Measurements from ENCODE around the gene GSDMA.

GSDMA gene

DNA sequence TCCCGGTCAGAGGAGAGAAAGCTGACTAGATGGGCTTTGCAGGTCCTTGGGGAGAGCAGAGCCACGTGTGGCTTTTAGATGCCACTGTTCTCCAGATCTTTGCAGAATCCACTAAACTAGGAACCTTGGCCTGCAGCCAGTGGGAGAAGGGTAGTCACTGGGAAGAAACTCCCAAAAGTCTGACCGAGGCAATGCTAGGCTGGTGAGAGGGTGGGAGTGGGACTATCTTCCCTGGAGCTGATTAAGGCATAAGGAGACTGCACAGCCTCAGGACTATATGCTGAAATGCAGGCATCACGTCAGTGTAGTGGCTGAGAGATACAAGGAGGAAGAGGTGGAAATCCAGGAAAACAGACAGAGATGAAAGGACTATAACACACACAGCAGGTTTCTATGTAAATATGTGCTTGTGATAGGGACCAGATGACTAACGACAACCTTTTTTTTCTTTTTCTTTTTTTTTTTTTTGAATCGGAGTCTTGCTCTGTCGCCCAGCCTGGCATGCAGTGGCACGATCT is 2.2 kb upstream of the GSDMA start:
- DNase-seq (ENCODE audit: low spot score), result no peak

DNA sequence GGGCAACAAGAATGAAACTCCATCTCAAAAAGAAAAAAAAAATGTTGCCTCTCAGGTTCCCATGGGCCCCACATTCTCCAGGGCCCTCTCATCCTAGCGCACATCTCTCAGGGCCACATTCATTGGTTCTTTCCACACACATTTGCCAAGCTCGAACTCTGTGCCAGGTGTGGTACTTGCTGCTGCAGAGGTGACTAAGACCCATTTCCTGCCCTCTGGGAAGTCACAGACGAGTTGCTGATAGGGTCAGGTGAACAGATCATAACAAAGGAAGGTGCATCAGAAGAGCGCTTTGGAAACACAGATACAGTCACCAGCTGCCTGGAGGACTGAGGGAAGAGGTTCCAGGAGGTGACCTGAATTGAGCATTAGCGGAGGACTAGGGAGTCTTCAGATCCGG is 1.0 kb downstream of the GSDMA start:
- no peak for DNase-seq (ENCODE audit: low spot score)

DNA sequence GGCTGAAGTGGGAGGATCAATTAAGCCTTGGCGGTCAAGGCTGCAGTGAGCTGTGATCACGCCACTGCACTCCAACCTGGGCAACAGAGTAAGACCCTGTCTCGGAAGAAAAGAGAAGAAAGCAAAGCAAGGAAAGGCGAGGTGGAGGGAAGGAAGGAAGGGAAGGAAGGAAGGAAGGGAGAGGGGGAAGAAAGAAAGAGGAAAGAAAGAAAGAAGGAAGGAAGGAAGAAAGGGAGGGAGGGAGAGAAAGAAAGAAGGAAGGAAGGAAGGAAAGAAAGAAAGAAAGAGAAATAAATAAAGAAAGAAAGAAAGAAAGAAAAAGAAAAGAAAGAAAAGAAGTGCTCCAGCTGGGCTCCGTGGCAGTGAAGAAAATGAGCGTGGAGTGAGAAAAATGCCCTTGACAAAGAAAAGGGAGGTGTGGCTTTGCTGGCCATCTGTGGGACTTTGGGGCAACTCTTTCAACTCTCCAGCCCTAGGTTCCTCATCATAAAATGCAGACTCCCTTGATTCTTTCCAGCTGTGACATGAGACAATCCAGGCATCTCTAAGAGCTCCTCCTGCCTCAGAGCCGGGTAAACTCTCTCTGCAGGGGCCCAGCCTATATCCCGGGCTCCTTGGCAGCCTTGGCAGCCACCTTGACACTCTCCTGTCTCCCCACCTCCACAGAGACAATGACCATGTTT is 2.4 kb downstream of the GSDMA start:
- DNase-seq (ENCODE audit: low spot score), result no peak

DNA sequence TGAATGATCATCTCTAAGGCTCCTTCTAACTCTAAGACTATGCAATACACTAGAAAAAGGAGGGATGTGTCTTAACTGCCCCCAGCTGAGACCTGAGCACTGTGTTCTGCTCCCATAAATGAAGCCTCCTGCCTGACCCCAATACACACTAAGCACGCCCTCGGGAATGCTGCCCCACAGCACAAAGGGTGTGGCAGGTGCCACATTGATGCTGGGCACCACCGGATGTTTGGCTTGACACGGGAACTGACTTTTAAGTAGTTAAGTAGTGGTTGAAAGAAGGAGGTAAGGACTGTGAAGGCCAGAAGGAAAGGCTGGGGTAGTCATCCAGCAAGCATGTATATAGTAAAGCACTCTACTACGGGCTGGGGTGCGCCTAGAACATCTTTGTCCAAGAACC is 4.0 kb downstream of the GSDMA start:
- no peak for DNase-seq (ENCODE audit: low spot score)

DNA sequence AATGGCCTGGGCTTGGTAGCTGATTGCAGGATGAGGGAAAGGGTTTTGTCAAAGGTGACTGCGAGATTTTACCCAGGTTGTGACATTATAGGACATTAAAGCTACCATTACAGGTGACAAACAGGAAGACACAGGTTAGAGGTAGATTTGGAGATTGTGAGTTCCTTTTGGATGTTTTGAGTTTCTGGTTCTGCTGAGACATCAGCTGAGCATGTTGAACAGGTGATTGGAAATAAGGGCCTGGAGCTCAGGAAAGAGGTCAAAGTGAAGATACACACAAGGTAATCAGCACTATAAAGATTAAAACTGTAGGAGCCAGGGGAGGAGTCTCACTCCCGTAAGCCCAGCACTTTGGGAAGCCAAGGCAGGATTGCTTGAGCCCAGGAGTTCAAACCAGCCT is 6.0 kb downstream of the GSDMA start:
- DNase-seq (ENCODE audit: low spot score), result no peak

DNA sequence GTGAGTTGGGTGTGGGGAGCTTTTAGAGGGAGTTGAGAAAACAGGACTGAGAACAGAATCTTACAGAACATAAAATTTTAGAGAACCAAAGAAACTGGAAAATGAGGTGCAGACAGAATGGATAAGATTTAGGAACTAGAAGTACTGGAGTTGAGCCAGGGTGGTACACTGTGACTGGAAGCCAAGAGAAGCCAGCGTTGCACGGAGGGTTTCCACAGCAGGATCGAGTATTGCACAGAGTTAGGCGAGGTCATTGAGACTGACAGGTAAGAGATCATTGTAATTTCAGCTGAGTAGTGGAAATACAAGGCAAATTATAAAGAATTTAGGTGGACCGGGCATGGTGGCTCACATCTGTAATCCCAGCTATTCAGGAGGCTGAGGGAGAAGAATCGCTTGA is 6.6 kb downstream of the GSDMA start:
- DNase-seq (ENCODE audit: low spot score), result no peak

DNA sequence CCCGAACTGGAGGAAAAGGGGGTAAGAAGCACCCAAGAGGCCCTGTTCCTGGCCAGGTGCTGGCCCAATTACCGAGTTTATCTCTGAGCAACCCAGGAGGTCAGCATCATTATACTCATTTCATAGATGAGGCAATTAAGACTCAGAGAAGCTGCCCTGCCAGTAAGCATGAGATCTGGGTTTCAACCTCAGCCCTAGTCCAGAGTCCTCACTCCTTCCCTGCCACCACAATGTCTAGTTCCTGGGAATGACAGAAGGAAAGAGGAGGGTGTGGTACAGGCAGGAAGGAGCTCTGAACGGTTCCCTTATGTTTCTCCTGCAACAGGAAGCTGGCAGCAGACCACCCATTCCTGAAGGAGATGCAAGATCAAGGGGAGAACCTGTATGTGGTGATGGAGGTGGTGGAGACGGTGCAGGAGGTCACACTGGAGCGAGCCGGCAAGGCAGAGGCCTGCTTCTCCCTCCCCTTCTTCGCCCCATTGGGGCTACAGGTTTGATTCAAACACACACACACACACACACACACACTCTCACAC is 7.4 kb downstream of the GSDMA start:
- DNase-seq (ENCODE audit: low spot score), result no peak

DNA sequence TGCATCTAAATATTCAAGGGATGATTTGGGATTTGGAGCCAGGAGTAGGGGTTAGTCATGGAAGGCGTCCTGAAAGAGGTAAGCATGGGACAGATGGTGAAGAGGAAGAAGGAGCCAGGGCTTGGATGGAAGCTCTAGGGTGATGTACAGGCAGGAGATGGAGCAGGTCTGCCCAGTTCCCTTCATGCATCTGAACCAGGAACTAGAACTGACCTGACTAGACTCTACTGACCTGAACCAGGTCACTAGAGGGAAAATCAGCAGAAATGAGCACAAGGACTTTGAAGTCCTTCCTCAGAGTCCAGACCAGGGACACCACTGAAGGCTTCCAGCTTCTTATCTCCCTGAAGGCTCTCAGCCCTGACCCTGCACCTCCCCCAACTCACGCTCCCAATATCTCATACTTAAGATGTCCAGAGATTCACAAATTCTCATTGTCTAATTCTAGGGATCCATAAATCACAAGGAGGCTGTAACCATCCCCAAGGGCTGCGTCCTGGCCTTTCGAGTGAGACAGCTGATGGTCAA is 8.3 kb downstream of the GSDMA start:
- DNase-seq (ENCODE audit: low spot score), result no peak

DNA sequence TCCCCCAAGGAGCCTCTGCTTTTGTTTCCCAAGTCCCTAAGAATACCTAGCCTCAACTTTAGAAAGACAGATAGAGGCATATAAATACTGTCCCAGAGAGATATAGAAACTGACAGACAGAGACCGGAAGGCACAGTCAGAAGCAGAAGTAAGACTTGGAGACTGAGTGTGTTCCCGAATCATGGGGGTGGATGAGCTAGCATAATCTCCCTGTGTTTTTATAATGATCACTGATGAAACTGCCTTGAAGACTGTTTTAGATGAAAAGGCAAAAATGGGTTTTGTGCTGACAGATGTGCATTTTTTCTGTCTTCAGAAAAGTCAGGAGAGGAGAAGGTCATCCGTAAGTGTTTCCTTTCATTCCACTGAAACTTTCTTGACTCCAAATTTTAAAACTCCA is 9.5 kb downstream of the GSDMA start:
- DNase-seq (ENCODE audit: low spot score), result no peak

DNA sequence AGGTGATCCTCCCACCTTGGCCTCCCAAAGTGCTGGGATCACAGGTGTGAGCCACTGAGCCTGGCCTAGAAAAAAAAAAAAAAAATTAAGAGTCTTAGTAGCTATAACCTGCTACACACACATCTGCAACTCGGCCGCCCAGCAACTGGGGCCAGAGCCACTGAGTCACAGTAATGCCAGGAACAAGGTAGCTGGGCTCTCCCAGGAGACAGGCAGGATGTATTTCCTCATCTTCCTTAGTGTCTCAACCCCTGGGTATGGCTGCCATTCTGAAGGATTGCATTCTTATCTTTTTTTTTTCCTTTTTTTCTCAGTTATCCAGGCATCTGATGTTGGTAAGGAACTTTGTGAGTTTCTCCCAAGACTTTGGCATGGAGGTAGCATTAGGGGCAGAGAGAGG is 10.7 kb downstream of the GSDMA start:
- DNase-seq (ENCODE audit: low spot score), result no peak

DNA sequence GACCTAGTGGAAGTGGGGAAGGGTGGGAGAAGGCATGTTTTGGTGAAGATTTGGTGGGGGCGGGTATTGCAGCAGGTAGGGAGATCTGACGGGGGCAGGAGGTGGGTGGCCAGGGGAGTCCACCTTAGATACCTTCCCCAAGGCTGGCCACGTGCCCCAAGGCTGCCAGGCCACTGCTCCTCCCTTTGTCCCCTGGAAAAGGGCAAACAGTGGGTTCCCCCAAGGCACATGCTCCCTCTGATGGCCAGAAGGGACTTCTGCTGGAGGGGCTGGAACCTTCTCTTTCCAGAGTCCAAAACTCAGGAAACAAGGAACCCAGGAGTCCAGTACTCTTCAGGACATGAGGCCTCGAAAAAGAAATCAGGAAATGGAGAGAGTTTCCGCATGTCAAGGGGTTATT is 11.6 kb downstream of the GSDMA start:
- no peak for DNase-seq (ENCODE audit: low spot score)

DNA sequence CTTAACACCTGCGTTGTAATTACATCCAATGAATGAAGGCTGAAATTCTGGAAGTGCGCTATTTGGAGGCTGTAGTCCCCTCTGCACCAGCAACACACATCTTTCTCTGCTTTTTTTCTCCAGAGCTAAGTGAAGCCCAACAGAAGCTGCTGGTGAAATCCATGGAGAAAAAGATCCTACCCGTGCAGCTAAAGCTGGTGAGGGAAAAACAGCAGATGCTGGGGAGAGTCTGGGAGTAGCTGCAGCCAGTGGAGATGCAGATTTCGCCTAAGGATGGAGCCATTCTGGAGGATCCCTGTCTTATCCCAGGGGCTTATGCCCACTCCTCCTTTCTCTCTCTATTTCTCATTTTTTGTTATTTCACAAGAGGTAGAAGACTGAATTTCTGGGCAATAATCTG is 13.0 kb downstream of the GSDMA start:
- no peak for DNase-seq (ENCODE audit: low spot score)

DNA sequence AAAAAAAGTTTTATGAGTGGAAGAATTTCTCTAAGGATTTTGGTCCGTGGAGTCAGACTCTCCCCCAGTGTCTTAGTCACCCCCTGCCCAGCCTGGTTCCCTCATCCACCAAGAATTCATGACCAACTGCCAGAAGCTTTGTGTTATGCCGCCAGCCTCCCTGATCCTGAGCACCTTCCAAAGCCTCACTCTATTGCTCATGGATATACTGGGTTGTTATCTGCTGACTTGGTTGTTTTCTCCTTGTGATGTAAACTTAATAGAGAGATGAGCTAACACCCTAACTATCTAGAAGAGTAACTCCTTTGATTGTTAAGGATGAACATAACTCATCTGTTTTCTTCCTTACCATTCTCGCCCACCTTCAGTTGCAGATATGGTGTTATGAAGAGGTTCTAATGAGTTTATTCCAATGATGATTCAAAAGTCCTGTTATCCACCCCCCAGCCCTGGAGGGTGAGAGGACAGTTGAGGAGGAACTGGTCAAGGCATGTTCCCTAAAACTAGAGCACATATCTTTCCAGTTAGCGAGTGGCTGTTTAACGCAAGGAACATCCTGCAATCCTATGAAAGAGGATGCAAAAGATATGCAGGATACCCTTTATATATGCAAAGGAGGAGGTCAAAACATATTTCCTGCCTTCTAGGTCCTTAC is 16.3 kb downstream of the GSDMA start:
- peak; percentile 65 for DNase-seq (ENCODE audit: low spot score)

DNA sequence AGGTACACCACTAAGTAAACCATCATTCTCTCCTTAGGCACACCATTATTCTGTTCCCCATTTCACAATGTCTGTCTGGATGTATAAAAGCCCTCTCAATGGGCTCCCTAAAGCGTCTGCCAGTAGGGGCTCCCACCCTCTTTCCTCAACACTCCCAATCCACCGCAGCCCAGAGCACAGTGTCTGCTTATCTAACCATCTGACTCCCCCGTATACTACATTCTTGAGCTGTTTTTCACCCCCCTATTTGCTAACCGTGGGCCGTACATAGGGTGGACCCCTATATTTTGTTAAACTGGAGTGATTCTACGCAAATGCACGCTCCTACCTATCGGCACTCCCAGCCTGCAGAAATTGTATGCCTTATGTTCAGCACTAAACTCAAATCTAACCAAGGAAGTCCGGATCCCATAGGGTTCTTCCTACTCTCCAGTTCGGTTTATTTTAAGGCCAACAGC is 17.1 kb downstream of the GSDMA start:
- DNase-seq (ENCODE audit: low spot score), result peak; percentile 17

DNA sequence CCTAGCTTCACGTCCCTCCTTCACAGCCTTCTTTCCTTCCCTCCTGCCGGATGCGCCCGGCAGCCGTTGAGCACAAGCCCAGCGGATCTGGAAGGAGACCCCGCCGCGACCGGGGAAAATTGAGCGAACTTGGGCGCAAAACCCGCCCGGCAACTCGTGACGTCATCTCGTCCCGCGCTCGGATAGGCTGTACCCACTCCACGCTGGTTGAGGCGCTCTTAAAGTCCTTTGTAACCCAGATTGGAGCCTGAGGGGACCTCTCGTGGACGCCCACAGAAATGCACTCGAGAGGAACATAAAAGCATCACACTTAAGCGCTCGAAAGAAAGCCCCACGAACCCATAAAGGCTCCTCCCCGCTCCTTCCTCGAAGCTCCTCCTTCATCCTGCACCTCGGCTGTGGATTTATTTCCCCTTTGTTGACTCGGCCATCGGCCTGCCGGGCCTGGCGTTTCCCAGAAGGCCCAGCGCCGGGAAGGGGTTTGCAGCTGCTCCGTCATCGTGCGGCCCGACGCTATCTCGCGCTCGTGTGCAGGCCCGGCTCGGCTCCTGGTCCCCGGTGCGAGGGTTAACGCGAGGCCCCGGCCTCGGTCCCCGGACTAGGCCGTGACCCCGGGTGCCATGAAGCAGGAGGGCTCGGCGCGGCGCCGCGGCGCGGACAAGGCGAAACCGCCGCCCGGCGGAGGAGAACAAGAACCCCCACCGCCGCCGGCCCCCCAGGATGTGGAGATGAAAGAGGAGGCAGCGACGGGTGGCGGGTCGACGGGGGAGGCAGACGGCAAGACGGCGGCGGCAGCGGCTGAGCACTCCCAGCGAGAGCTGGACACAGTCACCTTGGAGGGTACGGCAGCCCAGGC is 17.8 kb downstream of the GSDMA start, which contains the start of gene PSMD3:
PSMD3 (plus strand) TSS at position 457 of the 856 bp plus-strand sequence; CDS start at position 621, 164 bp downstream.
- peak; percentile 96 for DNase-seq (ENCODE audit: low spot score)

DNA sequence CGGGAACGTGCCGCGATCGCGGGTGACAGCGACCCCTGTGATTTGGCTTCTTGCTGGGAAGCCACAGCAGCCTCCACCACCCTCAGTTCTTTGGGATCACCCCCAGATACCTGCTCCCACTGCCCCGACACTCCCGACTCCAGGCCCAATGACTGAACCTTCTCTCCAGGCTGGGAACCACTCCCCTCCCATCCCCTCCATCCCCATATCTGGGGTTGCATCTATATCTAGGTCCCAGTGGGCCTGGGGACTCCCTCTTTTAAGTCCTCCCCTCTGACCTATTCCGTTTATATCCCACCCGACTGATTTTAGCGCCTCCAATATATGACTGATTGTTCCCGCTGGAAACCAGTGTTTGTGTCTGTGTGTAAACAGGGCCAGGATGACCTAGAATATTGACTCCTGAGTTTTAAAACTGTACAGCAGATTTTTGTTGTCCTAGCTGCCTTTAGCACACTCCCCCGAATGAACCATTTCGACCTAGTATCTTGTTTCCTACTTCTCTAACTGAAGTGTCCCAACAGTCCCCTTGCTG is 18.5 kb downstream of the GSDMA start:
- no peak for DNase-seq (ENCODE audit: low spot score)

DNA sequence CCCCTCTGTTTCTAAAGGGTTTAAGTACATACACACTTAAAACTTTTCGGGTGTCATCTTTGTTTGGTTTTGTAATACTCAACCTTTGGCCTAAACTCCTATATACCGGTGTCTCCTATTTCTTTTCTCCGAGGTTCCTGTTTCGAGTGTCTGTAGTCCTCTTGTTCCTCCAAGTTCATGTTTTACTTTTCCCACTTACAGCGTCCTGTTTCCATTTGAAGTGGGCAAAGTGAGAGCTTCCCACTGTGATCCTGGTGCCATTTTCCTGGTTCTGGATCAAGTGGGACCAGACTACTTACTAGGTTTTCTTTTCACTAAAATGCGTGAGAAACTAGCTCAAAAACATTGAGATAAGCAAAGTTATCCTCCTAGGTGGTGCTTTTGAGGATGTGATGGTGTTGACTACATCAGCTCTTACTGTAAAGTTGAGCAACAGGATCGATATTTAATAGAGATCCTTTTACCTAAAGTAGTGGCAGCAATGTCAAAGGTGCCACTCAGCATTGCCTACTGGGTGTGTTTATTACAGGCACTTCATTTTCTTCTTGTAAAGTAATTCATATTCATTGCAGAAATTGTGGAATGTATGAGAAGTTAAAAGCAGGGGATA is 19.1 kb downstream of the GSDMA start:
- no peak for DNase-seq (ENCODE audit: low spot score)

DNA sequence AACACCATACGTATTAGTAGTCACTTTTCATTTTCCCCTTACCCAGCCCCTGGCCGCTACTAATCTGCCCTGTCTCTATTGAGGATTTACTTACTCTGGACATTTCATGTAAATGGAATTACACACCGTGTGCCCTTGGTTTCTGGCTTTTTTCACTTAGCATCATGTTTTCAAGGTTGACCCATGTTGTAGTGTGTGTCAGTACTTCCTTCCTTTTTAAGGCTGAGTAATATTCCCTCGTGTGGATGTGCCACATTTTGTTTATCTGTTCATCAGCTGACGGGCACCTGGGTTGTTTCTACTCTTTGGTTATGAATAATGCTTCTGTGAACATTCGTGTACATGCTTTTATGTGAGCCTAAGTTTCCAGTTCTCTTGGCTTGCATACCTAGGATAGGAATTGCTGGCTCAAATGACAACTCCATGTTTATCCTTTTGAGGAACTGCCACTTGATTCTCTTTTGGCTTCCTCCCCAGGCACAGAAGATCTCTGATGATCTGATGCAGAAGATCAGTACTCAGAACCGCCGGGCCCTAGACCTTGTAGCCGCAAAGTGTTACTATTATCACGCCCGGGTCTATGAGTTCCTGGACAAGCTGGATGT is 25.5 kb downstream of the GSDMA start:
- no peak for DNase-seq (ENCODE audit: low spot score)

DNA sequence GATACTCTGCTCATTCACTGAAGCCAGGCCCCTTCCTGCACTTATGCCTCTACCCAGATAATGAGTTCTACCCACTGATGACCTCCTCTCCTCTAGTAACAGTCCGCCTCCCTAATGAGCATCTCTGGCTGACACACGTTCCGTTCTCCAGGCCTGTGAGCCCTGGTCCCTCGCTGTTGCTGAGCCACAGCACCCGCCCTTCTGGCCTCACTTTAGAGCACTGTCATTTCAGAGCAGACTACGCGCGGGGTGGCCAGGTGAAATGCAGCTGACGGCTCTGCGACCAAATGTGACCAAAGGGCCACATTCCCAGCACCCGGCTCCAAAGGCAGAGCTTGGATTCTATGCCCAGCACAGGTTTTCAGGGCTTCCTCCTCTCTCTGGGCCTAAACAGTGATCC is 31.6 kb downstream of the GSDMA start:
- no peak for DNase-seq (ENCODE audit: low spot score)

DNA sequence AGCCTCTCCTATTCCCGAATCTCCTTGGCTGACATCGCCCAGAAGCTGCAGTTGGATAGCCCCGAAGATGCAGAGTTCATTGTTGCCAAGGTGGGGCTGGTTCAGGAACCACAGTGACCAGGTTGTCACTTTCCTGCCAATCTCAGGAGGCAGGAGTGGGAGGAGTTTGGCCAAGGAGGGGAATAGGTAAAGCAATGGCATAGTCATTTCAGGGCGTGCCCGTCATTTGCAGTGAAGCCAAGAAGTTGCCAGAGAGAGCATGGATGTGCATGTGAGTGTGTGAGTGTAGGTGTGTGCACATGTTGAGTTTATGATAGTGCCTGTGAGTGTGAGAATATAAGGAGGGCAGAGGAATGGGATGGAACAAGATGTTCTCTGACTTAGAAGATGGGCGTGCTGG is 32.6 kb downstream of the GSDMA start:
- DNase-seq (ENCODE audit: low spot score), result no peak

DNA sequence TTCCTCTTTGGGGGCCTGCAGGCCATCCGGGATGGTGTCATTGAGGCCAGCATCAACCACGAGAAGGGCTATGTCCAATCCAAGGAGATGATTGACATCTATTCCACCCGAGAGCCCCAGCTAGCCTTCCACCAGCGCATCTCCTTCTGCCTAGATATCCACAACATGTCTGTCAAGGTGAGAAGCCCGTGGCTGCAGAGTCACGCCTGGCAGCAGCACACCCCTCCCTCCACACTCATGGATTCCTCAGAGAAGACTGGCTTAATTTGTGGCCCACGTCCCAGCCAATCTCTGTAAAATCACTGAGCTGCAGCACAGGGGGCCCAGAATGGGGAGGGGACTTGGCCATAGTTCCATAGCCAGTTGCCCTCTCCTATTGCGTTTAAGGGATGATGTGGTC is 33.4 kb downstream of the GSDMA start:
- no peak for DNase-seq (ENCODE audit: low spot score)
